Neural progenitor cell (in vitro differentiated cells): ENCODE results near the gene GDPD4. TPM values are rescaled to one million over a fixed set of nuclear protein-coding genes. Genes with fewer than 3 reads are reported as not detected.

Experiments
- DNase-seq: peaks from one replicate; pipeline ENCODE4 v3.0.0-alpha.2; 2016; ENCODE audit warnings: low spot score
- H2AFZ ChIP-seq: fragments of 200-600 bp; sonication (generic); replicated peaks from 2 replicates; pipeline ENCODE4 v1.6.1; 2016; ENCODE audit warnings: antibody characterized with exemption
- H3F3A ChIP-seq: fragments of 200-600 bp; sonication (generic); 2 replicates; pipeline ENCODE4 v1.6.1; 2016; ENCODE audit warnings: antibody characterized with exemption, low read depth
- H3K27ac ChIP-seq: fragments of 200-600 bp; sonication (generic); 2 replicates; pipeline ENCODE4 v1.5.1; 2016; ENCODE audit warnings: mild to moderate bottlenecking
- H3K27me3 ChIP-seq: fragments of 200-600 bp; sonication (generic); 2 replicates; pipeline ENCODE4 v1.6.1; 2016; ENCODE audit warnings: mild to moderate bottlenecking, moderate library complexity
- H3K36me3 ChIP-seq: fragments of 200-600 bp; sonication (generic); 2 replicates; pipeline ENCODE4 v1.5.1; 2016
- H3K4me1 ChIP-seq: fragments of 200-600 bp; sonication (generic); 2 replicates; pipeline ENCODE4 v1.6.1; 2016; ENCODE audit warnings: mixed run types
- H3K4me2 ChIP-seq: fragments of 200-600 bp; sonication (generic); 2 replicates; pipeline ENCODE4 v1.6.1; 2016
- H3K4me3 ChIP-seq: fragments of 200-600 bp; sonication (generic); 2 replicates; pipeline ENCODE4 v1.5.1; 2016
- H3K79me2 ChIP-seq: fragments of 200-600 bp; sonication (generic); 2 replicates; pipeline ENCODE4 v1.6.1; 2016; ENCODE audit warnings: low read depth
- H3K9ac ChIP-seq: fragments of 200-600 bp; sonication (generic); 2 replicates; pipeline ENCODE4 v1.6.1; 2016
- H3K9me3 ChIP-seq: fragments of 200-600 bp; sonication (generic); 2 replicates; pipeline ENCODE4 v1.5.1; 2016; ENCODE audit warnings: low read depth
- H4K20me1 ChIP-seq: fragments of 200-600 bp; sonication (generic); 2 replicates; pipeline ENCODE4 v1.6.1; 2016; ENCODE audit warnings: low read depth
- H3K27ac Mint-ChIP-seq: 3 replicates; pipeline ENCODE4 v1.8.0; 2021; ENCODE audit warnings: mixed read lengths
- H3K27me3 Mint-ChIP-seq: 2 replicates; pipeline ENCODE4 v1.8.0; 2022; ENCODE audit warnings: low read depth, mild to moderate bottlenecking, inconsistent platforms, moderate library complexity, mixed read lengths; ENCODE audit not compliant: insufficient read depth
- H3K36me3 Mint-ChIP-seq: 3 replicates; pipeline ENCODE4 v1.8.0; 2021; ENCODE audit warnings: mixed read lengths
- H3K4me1 Mint-ChIP-seq: 3 replicates; pipeline ENCODE4 v1.8.0; 2021; ENCODE audit warnings: mixed read lengths
- H3K4me3 Mint-ChIP-seq: 3 replicates; pipeline ENCODE4 v1.8.0; 2021; ENCODE audit warnings: mild to moderate bottlenecking, moderate library complexity, mixed read lengths
- H3K9me3 Mint-ChIP-seq: 3 replicates; pipeline ENCODE4 v1.8.0; 2020; ENCODE audit warnings: mixed read lengths
- EZH2 ChIP-seq: fragments of 200-600 bp; sonication (generic); IDR thresholded peaks from 2 replicates; pipeline ENCODE4 v1.6.1; 2017; ENCODE audit warnings: antibody characterized with exemption, mild to moderate bottlenecking, moderate library complexity
- EZH2phosphoT487 ChIP-seq: fragments of 200-600 bp; sonication (generic); IDR thresholded peaks from 2 replicates; pipeline ENCODE4 v1.6.1; 2017; ENCODE audit warnings: antibody characterized with exemption
- total RNA-seq: library from RNA; depleted of rRNA; stranded (reverse); fragments of >200 nt; gene quantifications from 2 replicates; pipeline ENCODE4 v1.2.3, GENCODE V29; 2015; ENCODE audit warnings: low replicate concordance
- TF ChIP-seq, protein P1 (sequence below): fragments of 200-600 bp; sonication (generic); IDR thresholded peaks from 2 replicates; pipeline ENCODE4 v1.5.1; 2017; ENCODE audit warnings: antibody characterized with exemption, mild to moderate bottlenecking

GDPD4 gene
- total RNA-seq, 1 donor from 2014 or later = not detected

DNA sequence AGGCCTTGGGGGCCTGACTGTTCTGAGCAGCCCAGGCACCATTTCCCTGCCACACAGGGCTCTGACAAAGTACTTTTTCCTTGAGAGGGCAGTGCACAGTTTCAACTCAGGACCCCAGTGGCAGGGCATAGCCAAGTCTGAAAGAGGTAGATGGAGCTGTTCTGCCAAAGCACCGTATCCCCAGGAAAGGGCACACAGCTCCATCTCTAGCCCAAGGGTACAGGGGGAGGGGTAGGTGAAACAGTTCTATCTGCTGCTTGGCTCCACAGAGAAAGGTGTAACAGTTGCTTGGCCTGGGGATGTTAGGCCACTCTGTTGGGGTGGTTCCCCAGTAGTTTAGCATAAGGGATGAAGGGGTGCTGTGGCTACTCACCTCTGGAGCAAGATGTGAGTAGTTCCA is 47.8 kb downstream of the GDPD4 start:
- TF ChIP-seq, protein P1, sequence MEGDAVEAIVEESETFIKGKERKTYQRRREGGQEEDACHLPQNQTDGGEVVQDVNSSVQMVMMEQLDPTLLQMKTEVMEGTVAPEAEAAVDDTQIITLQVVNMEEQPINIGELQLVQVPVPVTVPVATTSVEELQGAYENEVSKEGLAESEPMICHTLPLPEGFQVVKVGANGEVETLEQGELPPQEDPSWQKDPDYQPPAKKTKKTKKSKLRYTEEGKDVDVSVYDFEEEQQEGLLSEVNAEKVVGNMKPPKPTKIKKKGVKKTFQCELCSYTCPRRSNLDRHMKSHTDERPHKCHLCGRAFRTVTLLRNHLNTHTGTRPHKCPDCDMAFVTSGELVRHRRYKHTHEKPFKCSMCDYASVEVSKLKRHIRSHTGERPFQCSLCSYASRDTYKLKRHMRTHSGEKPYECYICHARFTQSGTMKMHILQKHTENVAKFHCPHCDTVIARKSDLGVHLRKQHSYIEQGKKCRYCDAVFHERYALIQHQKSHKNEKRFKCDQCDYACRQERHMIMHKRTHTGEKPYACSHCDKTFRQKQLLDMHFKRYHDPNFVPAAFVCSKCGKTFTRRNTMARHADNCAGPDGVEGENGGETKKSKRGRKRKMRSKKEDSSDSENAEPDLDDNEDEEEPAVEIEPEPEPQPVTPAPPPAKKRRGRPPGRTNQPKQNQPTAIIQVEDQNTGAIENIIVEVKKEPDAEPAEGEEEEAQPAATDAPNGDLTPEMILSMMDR = no peak
- no peak for TF ChIP-seq EZH2phosphoT487
- Histone ChIP-seq H3F3A (no peaks in the 10 kb centered on the region), H3K36me3 (no peaks in the 10 kb centered on the region), H3K79me2 (no peaks in the 10 kb centered on the region), H3K4me2 (no peak overlapping the region), H2AFZ (no peak overlapping the region), H3K9me3 (no peaks in the 10 kb centered on the region), H3K27me3 (no peaks in the 10 kb centered on the region), H3K4me3 (no peak overlapping the region), H3K27ac (no peak overlapping the region), H3K9ac (no peak overlapping the region), H4K20me1 (no peaks in the 10 kb centered on the region), H3K4me1 (no peaks in the 10 kb centered on the region)
- DNase-seq = no peak
- Mint-ChIP-seq H3K4me3 (no peak overlapping the region), H3K27ac (no peak overlapping the region), H3K27me3 (no peaks in the 10 kb centered on the region), H3K4me1 (no peaks in the 10 kb centered on the region), H3K9me3 (no peaks in the 10 kb centered on the region), H3K36me3 (no peaks in the 10 kb centered on the region)

DNA sequence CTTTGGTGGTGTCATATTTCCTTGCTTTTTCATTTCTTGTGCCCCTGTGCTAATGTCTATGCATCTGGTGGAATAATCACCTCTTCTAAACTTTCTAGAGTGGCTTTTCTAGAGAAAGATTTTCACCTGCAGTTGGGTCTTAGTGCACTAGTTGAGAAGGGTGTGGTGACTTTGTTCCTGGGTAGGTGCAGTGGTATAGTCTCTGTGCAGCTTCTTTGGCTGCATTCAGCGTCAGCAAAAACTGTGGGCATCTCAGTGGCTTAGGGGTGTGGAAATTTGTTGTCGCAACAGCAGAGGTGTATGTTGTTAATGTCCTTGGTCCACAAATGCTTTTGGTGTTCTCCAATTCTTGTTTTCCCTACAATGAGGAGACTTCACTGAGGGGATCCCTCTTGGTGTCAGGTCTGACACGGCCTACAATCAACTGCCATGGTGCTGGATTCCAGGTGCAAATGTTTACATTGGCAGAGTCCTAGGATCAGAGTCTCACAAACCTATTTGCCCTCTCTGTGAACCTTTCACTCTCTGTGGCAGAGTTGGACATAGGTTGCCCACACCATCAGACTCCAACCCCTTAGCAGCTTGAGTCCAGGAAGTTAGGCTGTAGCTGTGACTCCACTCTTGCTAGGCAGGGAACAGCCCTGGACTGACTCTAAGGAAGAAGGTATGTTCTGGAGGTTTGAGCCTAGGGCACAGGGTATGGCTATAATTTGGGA is 48.8 kb downstream of the GDPD4 start:
- no peak for DNase-seq
- H2AFZ ChIP-seq = no peak overlapping the region
- H3K79me2 ChIP-seq = no peaks in the 10 kb centered on the region
- Mint-ChIP-seq H3K27ac (no peak overlapping the region), H3K36me3 (no peaks in the 10 kb centered on the region), H3K4me3 (no peak overlapping the region), H3K27me3 (no peaks in the 10 kb centered on the region), H3K9me3 (no peaks in the 10 kb centered on the region), H3K4me1 (no peaks in the 10 kb centered on the region)
- H3K27ac ChIP-seq = no peak overlapping the region
- no peaks in the 10 kb centered on the region for H3K27me3 ChIP-seq
- H3K4me2 ChIP-seq = no peak overlapping the region
- no peak overlapping the region for H3K9ac ChIP-seq
- no peaks in the 10 kb centered on the region for H3K4me1 ChIP-seq
- no peaks in the 10 kb centered on the region for H3F3A ChIP-seq
- no peaks in the 10 kb centered on the region for H3K9me3 ChIP-seq
- no peaks in the 10 kb centered on the region for H3K36me3 ChIP-seq
- no peaks in the 10 kb centered on the region for H4K20me1 ChIP-seq
- no peak overlapping the region for H3K4me3 ChIP-seq
- no peak for TF ChIP-seq EZH2phosphoT487
- TF ChIP-seq EZH2 = no peak
- TF ChIP-seq, protein P1 = no peak

DNA sequence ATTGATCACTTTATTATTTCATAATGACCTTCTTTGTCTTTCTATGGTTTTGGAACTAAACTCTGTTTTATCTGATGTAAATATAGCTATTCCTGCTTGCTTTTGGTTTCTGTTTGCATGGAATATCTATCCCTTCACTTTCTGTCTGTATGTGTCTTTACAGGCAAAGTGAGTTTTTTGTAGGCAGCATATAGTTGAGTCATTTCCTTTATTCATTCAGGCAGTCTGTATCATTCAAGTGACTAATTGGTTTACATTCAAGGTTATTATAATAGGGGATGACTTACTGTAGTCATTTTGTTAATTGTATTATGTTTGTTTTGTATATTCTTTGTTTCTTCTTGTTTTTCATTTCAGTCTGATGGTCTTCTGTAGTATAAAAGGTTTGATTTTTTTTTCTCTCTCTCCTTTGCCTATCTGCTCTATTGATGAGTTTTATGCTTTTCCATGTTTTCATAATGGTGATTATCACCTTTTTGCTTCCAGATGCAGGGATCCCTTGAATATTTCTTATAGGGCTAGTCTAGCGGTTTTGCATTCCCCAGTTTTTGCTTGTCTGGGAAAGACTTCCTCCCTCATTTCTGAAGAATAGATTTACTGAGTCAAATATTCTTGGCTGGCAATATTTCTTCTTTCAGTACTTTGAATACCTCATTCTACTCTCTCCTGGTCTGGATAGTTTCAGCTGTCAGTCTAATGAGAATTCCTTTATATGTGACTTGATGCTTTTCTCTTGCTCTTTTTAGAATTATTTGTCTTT is 50.4 kb downstream of the GDPD4 start:
- no peaks in the 10 kb centered on the region for H3K4me1 Mint-ChIP-seq
- no peaks in the 10 kb centered on the region for H3K9me3 Mint-ChIP-seq
- H3K36me3 ChIP-seq = no peaks in the 10 kb centered on the region
- no peak overlapping the region for H3K9ac ChIP-seq
- TF ChIP-seq, protein P1 = no peak
- no peak for TF ChIP-seq EZH2
- no peak for TF ChIP-seq EZH2phosphoT487
- no peak overlapping the region for H3K4me2 ChIP-seq
- no peak overlapping the region for H3K4me3 Mint-ChIP-seq
- H3F3A ChIP-seq = no peaks in the 10 kb centered on the region
- no peak overlapping the region for H3K4me3 ChIP-seq
- no peaks in the 10 kb centered on the region for H3K36me3 Mint-ChIP-seq
- H3K4me1 ChIP-seq = no peaks in the 10 kb centered on the region
- H3K27ac Mint-ChIP-seq = no peak overlapping the region
- H3K27me3 ChIP-seq = no peaks in the 10 kb centered on the region
- H3K27me3 Mint-ChIP-seq = no peaks in the 10 kb centered on the region
- H3K27ac ChIP-seq = no peak overlapping the region
- no peaks in the 10 kb centered on the region for H4K20me1 ChIP-seq
- DNase-seq = no peak
- no peaks in the 10 kb centered on the region for H3K9me3 ChIP-seq
- no peak overlapping the region for H2AFZ ChIP-seq
- H3K79me2 ChIP-seq = no peaks in the 10 kb centered on the region
